HG02798 (cell line): ENCODE results near the gene MAGEB4.
"Not testable (repeated sequence)": the region's sequence is repeated elsewhere in the genome, so short reads cannot be mapped to it uniquely, and the experiment has no call there.

Source experiments
- ATAC-seq: cut with Tn5 transposase; IDR thresholded peaks from one replicate; pipeline ENCODE4 v1.9.1; 2021; ENCODE audit warnings: mild to moderate bottlenecking; ENCODE audit not compliant: unreplicated experiment, poor library complexity

MAGEB4 gene

GRCh38 chrX:30241724-30242415, at the start of gene MAGEB4:
MAGEB4 (plus strand) TSS chrX:30242000; CDS start chrX:30242136, 136 bp downstream.
- ATAC-seq = peak; percentile 54

GRCh38 chrX:30193910-30194309, 47.9 kb upstream of the MAGEB4 start:
- not testable (repeated sequence) for ATAC-seq

- ATAC-seq = no peak
These were observed 45.5 kb upstream of the MAGEB4 start for GRCh38 chrX:30196322-30196721.

- ATAC-seq = no peak
These were observed 29.6 kb upstream of the MAGEB4 start for GRCh38 chrX:30212172-30212571.

GRCh38 chrX:30215357-30215843, 26.4 kb upstream of the MAGEB4 start, which contains the start of gene MAGEB2:
MAGEB2 (plus strand) TSS chrX:30215563; CDS start chrX:30218581, 3,018 bp downstream.
- no peak for ATAC-seq

- ATAC-seq = no peak
These were observed 24.3 kb upstream of the MAGEB4 start for GRCh38 chrX:30217465-30217864.

- no peak for ATAC-seq
These were observed 22.4 kb upstream of the MAGEB4 start for GRCh38 chrX:30219372-30219771.

GRCh38 chrX:30220661-30221060, 21.1 kb upstream of the MAGEB4 start:
- ATAC-seq = no peak

GRCh38 chrX:30224536-30224935, 17.3 kb upstream of the MAGEB4 start:
- ATAC-seq = no peak

GRCh38 chrX:30228526-30228925, 13.3 kb upstream of the MAGEB4 start:
- no peak for ATAC-seq

- ATAC-seq = no peak
These were observed 11.4 kb upstream of the MAGEB4 start, which contains the start of gene MAGEB3 for GRCh38 chrX:30230395-30230794. MAGEB3 (plus strand) TSS chrX:30230657; CDS start chrX:30235925, 5,268 bp downstream.

GRCh38 chrX:30246769-30247489, 5.1 kb downstream of the MAGEB4 start, which contains the start of gene MAGEB1:
MAGEB1 (plus strand) TSS chrX:30247146; CDS start chrX:30250494, 3,348 bp downstream.
- peak; percentile 53 for ATAC-seq

- ATAC-seq = peak; percentile 64
These were observed 7.1 kb downstream of the MAGEB4 start for GRCh38 chrX:30248854-30249253.

- peak; percentile 80 for ATAC-seq
These were observed 11.5 kb downstream of the MAGEB4 start for GRCh38 chrX:30253257-30253656.

- ATAC-seq = no peak
These were observed 18.1 kb downstream of the MAGEB4 start for GRCh38 chrX:30259927-30260326.

- ATAC-seq = no peak
These were observed 19.2 kb downstream of the MAGEB4 start for GRCh38 chrX:30261012-30261411.

- no peak for ATAC-seq
These were observed 21.0 kb downstream of the MAGEB4 start for GRCh38 chrX:30262763-30263162.

- ATAC-seq = no peak
These were observed 28.8 kb downstream of the MAGEB4 start for GRCh38 chrX:30270639-30271038.

- no peak for ATAC-seq
These were observed 33.7 kb downstream of the MAGEB4 start for GRCh38 chrX:30275498-30275897.

GRCh38 chrX:30278365-30278764, 36.6 kb downstream of the MAGEB4 start:
- ATAC-seq = no peak

- no peak for ATAC-seq
These were observed 38.6 kb downstream of the MAGEB4 start for GRCh38 chrX:30280428-30280827.
